HG03280 (cell line): ENCODE measurements around the gene WDR62.
"Not testable (repeated sequence)": the region's sequence is repeated elsewhere in the genome, so short reads cannot be mapped to it uniquely, and the experiment has no call there.

Source experiments
- ATAC-seq: cut with Tn5 transposase; IDR thresholded peaks from one replicate; pipeline ENCODE4 v1.9.1; 2021; ENCODE audit warnings: mild to moderate bottlenecking, moderate library complexity; ENCODE audit not compliant: unreplicated experiment

The WDR62 gene

DNA sequence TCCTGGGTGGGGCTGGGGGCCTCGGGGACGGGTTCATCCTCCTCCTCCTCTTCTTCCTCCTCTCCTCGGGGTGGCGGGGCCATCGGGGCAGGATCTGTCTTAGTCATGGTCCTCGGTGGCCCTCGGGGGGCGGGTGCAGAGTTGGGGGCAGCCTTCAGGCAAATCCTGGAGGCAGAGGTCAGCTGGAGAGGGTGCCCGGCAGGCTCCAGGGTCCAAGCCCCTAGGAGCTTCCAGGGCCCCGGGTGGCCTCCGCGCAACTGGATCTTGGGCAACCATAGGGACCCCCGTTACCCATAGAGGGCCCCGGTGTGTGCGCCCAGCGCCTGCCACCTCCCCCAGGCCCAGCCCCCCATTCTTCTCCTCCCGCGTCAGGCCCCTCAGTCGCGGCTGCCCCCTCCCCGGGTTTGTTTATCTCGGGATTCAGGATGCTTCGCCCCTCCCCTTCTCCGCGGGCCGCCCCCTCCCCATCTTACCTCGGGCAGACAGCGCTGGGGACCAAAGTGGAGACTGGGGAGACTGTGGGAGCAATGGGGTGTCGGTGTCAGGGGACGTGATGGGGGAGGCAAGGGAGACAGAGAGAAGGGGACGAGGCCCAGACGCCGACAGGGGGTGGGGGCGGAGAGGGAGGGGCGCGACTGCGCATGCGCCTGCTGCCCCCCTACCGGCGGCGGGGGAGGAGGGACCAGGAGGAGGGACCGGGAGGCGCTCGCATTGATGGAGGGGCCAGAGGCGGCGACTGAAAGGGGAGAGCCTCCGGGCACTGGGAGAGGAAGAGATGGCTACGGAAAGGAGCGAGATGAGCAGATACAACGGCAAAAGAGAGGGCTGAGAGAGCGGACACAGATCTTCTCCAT lies 22.2 kb upstream of the WDR62 start, which contains the start of gene CLIP3:
Gene CLIP3 (minus strand): TSS at position 623 of the 854 bp plus-strand sequence. CDS start 516 bp downstream, at position 107.
- no peak for ATAC-seq

DNA sequence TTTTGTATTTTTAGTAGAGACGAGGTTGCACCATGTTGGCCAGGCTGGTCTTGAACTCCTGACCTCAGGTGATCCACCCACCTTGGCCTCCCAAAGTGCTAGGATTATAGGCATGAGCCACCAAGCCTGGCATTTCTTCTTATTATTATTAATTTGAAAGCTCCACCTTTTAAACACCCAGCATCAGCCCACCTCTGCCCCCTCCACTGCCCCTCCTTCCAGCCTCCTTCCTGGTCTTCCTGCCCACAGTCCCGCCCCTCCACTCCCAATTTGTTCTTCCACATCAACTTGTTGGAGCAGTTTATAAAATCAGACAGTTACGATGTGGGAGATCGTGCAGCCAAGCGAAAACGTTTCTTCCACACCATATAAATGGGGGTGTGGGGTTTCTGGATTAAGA lies 14.2 kb upstream of the WDR62 start:
- no peak for ATAC-seq

DNA sequence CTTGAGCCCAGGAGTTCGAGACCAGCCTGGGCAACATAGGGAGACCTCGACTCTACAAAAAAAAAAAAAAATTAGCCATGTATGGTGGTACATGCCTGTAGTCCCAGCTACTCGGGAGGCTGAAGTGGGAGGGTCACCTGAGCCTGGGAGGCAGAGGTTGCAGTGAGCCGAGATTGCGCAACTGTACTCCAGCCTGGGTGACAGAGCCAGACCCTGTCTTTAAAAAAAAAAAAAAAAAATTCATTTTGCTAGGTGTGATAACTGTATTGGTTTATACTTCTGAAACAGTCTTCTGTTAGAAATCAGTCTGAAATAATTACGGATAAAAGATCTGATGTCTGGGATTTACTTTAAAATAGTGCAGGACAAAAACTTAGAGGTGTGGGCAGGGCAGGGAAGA lies 13.6 kb upstream of the WDR62 start:
- ATAC-seq: not testable (repeated sequence)

DNA sequence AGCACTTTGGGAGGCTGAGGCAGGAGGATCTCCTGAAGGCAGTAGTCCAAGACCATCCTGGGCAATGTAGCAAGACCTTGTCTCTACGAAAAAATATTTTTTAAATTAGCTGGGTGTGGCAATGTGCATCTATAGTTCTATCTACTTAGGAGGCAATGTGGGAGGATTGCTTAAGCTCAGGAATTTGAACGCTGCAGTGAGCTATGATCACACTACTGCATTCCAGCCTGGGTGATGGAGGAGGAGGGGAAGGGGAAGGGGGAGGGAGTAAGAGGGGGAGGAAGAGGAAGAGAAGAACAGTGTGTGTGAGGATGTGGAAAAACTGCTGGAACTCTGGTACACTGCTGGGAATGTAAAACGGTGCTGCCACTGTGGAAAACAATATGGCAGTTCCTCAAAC lies 12.9 kb upstream of the WDR62 start:
- ATAC-seq: no peak

DNA sequence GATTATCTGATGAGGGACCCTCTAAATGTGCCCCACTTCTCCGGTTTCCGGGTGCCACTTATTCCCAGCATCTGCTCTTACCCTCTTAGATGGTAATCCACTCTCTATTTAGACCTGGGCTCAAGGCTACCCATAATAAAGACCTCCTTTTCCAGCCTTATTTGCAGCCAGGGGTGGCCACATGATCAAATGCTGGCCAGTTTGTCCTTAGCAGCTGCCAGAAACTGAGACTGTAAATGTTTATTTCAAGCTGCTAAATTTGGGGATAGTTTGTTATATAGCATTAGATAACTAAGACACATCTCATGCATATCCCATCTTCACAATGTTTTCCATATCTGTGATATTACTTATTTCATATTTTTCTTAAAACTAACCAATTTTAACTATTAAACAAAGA lies 10.7 kb upstream of the WDR62 start:
- no peak for ATAC-seq

DNA sequence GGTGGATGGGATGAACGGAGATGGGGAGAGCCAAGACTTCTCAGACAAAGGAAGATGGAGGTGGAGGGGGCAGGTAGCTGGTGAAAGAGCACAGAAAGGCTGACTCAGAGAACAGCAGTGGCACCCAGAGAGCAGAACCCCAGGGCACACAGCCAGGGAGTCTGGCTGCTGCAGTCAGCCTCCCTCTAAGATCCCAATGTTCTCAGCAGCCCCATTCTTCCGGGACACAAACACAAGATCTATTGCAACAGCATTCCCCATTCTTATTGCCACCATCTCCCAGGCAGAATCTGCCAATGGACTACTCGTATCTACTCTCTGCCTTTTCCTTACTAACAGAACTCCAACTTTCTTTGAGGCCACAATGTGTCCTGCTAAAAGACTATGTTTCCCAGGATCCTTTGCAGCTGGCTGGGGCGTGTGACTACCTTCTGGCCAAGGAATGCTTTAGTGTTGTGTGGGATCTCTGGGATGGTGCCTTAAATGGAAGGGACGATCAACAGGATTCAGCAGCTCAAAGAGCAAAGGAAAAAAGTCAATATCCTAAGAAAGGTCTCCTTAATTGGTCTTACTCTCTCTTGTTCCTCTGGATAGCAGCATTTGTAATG lies 8.2 kb upstream of the WDR62 start:
- no peak for ATAC-seq

DNA sequence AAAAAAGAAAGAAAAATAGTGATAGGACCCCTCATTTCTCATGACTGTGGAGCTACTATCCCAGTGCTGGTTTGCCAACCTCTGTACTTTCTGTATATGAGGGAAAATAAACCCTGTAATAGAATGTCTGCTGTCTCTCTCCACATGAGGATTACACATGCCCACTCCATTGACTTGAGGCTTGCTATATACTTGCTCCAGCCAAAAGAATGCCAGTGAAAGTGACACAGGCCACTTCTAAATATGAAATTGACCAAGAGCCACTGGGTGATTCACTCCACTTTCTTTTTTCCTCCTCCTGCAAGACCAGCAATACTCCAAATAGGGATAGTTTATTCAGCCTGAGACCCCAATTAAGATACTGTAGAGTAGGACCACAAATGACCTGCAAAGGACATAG lies 6.9 kb upstream of the WDR62 start:
- no peak for ATAC-seq

DNA sequence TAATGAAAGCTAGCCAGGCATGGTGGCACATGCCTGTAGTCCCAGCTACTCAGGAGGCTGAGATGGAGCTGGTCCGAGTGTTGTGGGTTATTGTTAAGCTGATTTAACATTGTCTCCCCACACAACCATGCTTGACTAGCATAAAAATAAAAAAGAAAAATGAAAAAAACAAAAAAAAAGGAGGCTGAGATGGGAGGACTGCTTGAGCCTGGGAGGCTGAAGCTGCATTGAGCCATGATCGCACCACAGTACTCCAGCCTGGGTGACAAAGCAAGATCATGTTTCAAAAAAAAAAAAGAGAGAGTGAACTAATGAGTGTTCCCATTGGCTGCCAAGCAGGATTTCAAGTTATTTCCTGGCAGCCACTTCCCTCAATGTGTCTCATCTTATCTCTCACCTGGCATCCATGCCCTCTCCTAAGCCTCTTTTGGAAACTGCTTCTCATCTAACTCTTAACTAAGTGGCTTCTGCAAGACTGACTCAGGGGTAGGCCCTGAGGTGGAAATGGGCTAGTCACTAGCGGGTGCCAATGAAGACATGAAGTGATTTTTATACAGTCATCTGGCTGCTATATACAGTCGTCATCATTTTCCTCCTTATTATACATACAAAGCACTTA lies 5.5 kb upstream of the WDR62 start:
- ATAC-seq: no peak

DNA sequence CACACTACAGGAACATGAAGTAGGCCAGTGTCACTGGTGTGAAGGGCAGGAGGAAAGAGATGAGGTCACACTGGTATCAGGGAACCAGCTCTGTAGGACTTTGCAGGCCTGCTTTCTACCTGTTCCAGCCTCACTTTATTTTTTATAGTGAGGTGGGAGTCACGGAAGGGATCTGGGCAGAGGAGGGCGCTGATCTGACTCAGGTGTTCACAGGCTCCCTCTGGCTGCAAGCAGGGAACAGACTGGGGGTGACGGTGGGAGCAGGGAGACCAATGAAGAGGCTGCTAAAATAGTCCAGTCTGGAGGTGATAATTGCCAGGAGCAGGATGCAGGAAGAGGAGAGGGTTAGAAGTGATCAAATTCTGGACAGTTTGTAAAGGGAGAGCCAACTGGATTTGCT lies 3.5 kb upstream of the WDR62 start:
- ATAC-seq: no peak

DNA sequence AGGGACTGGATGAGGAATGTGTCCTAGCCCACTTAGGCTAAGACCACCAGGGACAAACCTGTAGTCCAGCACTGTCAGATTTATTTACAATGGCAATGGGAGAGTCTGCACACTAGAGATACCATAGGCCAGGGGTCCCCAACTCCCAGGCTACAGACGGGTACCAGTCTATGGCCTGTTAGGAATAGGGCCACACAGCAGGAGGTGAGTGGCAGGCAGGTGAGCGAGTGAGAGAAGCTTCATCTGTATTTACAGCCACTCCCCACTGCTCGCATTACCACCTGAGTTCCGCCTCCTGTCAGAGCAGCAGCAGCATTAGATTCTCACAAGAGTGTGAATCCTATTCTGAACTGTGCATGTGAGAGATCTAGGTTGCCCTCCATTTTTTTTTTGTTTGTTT lies 3.1 kb upstream of the WDR62 start:
- no peak for ATAC-seq

DNA sequence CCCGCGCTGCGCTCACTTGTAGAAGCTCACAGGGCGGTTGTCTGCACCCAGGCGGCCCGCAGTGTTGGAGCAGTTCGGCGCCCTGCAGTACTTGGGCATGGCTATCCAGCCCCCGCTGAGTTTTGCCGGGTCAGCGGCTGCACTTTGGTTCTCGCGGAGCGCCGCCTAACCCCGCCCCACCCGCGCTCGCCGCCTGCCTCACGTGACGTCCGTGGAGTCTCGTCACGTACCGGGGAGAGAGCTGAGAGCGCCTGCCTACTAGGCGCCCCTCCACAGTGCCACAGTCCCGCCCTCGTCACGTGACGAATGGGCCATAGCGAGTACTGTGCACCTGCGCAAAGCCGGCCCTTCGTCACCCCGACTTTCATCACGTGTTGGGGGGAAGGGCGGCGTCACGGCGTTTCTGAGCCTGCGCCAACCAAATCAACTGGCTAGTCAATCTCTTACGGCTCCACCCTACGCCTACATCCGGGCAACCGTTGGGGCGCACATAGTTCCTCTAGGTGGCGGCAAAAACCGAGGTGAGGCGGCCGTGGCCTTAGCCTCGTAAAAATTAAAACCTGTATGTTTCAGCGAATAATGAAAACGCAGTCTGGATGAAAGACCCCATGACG lies 471 bp upstream of the WDR62 start, which contains the start of gene THAP8:
Gene THAP8 (minus strand): TSS at position 167 of the 614 bp plus-strand sequence. CDS start 68 bp downstream, at position 99.
- peak; percentile 79 for ATAC-seq

DNA sequence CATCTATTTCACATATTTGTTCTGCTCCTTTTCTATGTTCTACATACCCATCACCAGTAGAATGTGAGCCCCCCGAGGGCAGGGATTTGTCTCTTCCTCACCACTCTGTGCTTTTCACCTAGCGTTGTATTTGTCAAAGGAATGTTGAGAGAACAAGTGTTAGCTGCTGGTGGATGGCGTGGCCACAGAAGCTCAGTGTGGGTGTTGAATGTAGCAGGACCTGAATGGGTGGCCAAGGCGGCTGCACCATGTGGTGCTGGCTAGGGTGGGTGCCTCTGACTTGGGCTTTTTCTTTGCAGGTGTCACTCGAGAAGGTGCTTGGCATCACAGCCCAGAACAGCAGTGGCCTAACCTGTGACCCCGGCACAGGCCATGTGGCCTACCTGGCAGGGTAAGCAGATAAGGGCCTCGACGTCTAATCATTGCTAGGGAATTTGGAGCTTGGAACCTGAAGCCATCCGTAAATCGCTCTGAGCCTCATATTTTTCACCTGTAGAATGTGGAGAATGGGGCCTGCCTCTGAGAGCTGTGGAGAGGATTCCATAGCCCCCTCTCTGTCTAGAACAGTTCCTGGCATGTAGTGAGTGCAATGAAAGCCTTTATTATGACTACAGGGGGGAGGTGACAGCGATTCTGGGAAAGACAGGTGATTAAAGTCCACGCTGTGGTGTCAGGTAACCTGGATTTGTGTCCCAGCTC lies 3.9 kb downstream of the WDR62 start:
- no peak for ATAC-seq

DNA sequence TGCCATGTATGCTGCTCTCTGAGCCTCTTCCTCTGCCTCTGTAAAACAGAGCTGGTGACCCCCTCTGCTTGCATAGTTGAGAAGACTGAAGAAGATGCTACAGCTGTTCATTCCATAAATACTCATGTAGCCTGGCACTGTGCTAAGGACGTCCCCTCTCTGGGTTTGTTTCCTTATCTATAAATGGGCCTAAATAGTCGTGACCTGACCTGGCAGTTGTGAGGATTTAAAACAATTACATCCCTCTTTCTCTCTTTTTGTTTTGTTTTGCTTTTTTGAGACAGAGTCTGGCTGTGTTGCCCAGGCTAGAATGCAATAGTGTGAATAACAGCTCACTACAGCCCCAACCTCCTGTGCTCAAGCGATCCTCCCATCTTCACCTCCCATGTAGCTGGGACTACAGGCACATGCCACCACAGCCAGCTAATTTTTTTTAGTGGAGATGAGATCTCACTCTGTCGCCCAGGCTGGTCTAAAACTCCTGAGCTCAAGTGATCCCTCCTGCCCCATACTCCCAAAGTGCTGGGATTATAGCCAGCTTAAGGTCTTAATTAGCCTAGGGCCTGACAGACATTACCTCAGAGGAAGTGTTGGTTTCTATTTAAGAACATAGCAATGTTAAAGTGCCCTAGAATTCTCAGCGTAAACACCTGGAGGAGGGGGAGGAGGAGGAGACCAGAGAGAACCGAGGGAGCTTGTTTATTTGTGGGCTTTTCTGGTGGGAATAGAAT lies 4.6 kb downstream of the WDR62 start:
- ATAC-seq: no peak

DNA sequence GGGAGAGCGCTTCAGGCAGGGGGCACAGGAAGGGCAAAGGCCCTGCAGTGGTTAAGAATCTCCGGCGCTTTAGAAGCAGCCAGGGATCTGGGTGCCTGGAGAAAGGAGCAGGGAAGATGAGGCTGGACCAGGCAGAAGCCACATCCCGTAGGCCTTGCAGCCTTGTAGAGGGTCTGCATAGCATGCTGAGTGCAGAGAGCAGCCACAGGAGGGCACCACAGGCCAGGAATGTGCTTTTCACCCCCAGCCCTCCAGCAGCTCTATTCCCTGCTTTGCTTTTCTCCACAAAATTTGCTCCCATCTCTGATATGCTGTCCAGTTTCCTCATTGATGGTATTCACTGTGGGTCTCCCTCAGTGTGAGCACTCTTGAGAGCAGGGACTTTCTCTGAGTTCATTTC lies 5.7 kb downstream of the WDR62 start:
- ATAC-seq: no peak

DNA sequence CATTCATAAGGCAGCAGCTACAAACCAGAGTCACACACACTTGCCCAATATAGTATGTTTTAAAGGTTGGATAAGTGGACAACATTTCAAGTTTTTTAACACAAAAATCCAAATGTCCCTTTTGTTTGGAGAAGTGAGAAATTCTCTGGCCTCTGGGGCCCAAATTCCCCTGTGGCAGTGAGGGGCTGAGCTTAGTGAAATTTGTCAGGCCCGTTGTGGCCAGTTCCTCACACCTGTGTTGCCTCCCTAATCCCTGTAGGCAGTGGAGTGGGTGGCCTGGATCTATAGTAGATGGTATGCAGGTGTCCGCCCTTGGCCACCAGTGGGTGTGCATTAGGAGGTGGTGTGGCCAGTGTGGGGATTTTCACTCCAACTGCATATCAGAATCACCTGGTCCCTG lies 6.7 kb downstream of the WDR62 start:
- no peak for ATAC-seq

DNA sequence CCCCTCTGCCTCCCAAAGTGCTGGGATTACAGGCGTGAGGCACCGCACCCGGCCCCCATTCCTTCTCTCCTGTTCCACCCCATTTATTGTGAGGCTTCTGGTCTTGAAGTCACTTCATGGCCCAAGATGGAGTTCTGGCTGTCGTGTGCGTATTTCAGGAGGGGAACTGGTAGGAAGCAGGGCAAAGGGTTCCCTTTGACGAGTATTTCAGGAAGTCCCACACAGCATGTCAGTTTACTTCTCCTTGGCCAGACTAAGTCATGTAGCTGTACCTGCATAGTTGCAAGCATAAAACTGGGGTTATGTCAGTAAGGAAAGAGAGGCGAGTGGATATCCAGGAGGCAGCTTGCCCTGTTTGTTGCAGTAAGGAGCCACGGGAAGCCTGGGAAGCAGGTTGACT lies 10.1 kb downstream of the WDR62 start:
- no peak for ATAC-seq

DNA sequence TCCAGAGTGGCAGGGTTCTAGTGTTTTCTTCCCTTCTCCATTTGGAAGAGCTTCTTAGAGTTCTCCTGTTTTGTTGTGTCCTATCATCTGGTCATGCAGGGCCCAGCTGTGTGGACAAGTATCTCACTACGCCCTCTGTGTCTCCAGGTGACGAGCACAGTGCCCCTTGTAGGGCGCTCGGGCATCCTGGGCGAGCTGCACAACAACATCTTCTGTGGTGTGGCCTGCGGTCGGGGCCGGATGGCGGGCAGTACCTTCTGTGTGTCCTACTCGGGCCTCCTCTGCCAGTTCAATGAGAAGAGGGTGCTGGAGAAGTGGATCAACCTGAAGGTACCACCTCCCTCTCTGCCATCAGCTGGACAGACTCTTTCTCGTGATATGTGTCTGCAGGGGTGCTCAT lies 13.0 kb downstream of the WDR62 start:
- no peak for ATAC-seq

DNA sequence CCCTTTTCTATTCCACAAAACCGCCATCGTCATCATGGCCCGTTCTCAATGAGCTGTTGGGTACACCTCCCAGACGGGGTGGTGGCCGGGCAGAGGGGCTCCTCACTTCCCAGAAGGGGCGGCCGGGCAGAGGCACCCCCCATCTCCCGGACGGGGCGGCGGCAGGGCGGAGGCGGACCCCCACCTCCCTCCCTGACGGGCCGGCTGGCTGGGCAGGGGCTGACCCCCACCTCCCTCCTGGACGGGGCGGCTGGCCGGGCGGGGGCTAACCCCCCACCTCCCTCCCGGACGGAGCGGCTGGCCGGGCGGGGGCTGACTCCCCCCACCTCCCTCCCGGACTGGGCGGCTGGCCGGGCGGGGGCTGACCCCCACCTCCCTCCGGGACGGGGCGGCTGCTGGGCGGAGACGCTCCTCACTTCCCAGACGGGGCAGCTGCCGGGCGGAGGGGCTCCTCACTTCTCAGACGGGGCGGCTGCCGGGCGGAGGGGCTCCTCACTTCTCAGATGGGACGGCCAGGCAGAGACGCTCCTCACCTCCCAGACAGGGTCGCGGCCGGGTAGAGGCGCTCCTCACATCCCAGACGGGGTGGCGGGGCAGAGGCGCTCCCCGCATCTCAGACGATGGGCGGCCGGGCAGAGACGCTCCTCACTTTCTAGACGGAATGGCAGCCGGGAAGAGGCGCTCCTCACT lies 14.3 kb downstream of the WDR62 start:
- not testable (repeated sequence) for ATAC-seq

DNA sequence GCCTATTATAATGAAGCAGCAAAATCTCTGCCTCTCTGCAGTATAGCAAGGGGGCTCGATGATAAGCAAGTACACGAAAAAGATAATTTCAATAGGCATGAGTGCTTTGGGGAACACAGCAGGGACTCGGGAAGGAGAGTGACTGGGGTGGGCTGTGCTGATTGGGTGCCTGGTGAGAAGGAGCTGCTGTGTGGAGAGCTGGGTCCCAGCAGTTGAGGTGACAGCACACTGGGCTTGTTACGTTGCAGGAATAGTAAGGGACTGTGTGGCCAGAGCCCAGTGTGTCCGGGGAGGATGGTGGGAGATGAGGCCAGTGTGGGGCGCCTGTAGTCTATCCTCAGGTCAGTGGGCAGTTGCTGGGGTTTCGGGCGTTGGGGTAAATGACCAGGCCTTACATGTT lies 17.4 kb downstream of the WDR62 start:
- ATAC-seq: no peak
